CD14-positive monocyte (primary cell): ENCODE results near the gene DPCD. TPM values are rescaled to one million over a fixed set of nuclear protein-coding genes. Genes with fewer than 3 reads are reported as not detected.

Experiments
- DNase-seq, 3 donors: peaks; one replicate each; pipeline ENCODE4 v3.0.0-alpha.2; 2011 to 2022
- H2AFZ ChIP-seq: 2 replicates; pipeline ENCODE4 v1.6.0; 2012; ENCODE audit warnings: mild to moderate bottlenecking, low read depth, low read length, inconsistent platforms; ENCODE audit not compliant: insufficient read depth, poor library complexity, severe bottlenecking
- H3K27ac ChIP-seq, 2 donors: 1 replicate in 1 of 2; 2 replicates in 1 of 2; pipeline ENCODE4 v1.5.1; 2012 to 2013; ENCODE audit warnings: low read length in 2 of 2, control low read depth in 1 of 2, inconsistent platforms in 1 of 2, low read depth in 1 of 2, mild to moderate bottlenecking in 1 of 2
- H3K27me3 ChIP-seq, 2 donors: one replicate each; pipeline versions ENCODE4 v1.6.0 to v1.6.1; 2011 to 2013; ENCODE audit warnings: low read length in 2 of 2; ENCODE audit not compliant: control insufficient read depth in 2 of 2, insufficient read depth in 2 of 2
- H3K36me3 ChIP-seq, 2 donors: replicated peaks in 1 of 2; 1 replicate in 1 of 2; 2 replicates in 1 of 2; pipeline versions ENCODE4 v1.5.1 to v1.6.1; 2012 to 2013; ENCODE audit warnings: low read length in 2 of 2, control low read depth in 1 of 2, inconsistent platforms in 1 of 2, mild to moderate bottlenecking in 1 of 2; ENCODE audit not compliant: insufficient read depth in 2 of 2, control insufficient read depth in 1 of 2
- H3K4me1 ChIP-seq, 2 donors: 1 replicate in 1 of 2; 2 replicates in 1 of 2; pipeline versions ENCODE4 v1.5.1 to v1.6.1; 2012 to 2013; ENCODE audit warnings: low read length in 2 of 2, control low read depth in 1 of 2, inconsistent platforms in 1 of 2, mild to moderate bottlenecking in 1 of 2, moderate library complexity in 1 of 2; ENCODE audit not compliant: insufficient read depth in 2 of 2, control insufficient read depth in 1 of 2
- H3K4me2 ChIP-seq: replicated peaks from 2 replicates; pipeline ENCODE3; 2012; ENCODE audit warnings: low read length, moderate library complexity, mild to moderate bottlenecking; ENCODE audit not compliant: poor library complexity, severe bottlenecking; ENCODE audit errors: extremely low read depth
- H3K4me3 ChIP-seq, 3 experiments: fragments of 200-600 bp in 1 of 3; sonication (generic) in 1 of 3; replicated peaks in 1 of 3; 1 replicate in 2 of 3; 2 replicates in 1 of 3; pipeline ENCODE4 v1.5.1; 2011 to 2013; ENCODE audit warnings: low read length in 3 of 3, mild to moderate bottlenecking in 3 of 3, control low read depth in 2 of 3, low read depth in 2 of 3, inconsistent platforms in 1 of 3, moderate library complexity in 1 of 3
- H3K79me2 ChIP-seq: 2 replicates; pipeline ENCODE4 v1.6.0; 2012; ENCODE audit warnings: mild to moderate bottlenecking, control low read depth, inconsistent platforms, low read length, moderate library complexity; ENCODE audit not compliant: insufficient read depth
- H3K9ac ChIP-seq: 2 replicates; pipeline ENCODE4 v1.6.0; 2017; ENCODE audit warnings: low read length, mild to moderate bottlenecking; ENCODE audit not compliant: insufficient read depth, poor library complexity, severe bottlenecking
- H3K9me3 ChIP-seq, 2 donors: replicated peaks in 1 of 2; 1 replicate in 1 of 2; 2 replicates in 1 of 2; pipeline versions ENCODE4 v1.5.1 to v1.6.1; 2012 to 2013; ENCODE audit warnings: low read length in 2 of 2, control low read depth in 1 of 2; ENCODE audit not compliant: control insufficient read depth in 1 of 2, insufficient read depth in 1 of 2
- H4K20me1 ChIP-seq: 2 replicates; pipeline ENCODE4 v1.6.0; 2012; ENCODE audit warnings: mild to moderate bottlenecking, low read length, control low read depth, moderate library complexity; ENCODE audit not compliant: insufficient read depth
- H3K27ac Mint-ChIP-seq, 7 donors: one replicate each; pipeline ENCODE4 v1.8.0; 2020; ENCODE audit warnings: mild to moderate bottlenecking in 7 of 7, mixed read lengths in 7 of 7, moderate library complexity in 6 of 7, inconsistent platforms in 2 of 7
- H3K27me3 Mint-ChIP-seq, 3 donors: one replicate each; pipeline ENCODE4 v1.8.0; 2021 to 2022; ENCODE audit warnings: low read depth in 3 of 3, mild to moderate bottlenecking in 3 of 3, mixed read lengths in 3 of 3, moderate library complexity in 3 of 3, inconsistent platforms in 1 of 3
- H3K36me3 Mint-ChIP-seq, 2 donors: one replicate each; pipeline ENCODE4 v1.8.0; 2020; ENCODE audit warnings: mixed read lengths in 2 of 2, inconsistent platforms in 1 of 2, mild to moderate bottlenecking in 1 of 2
- H3K4me1 Mint-ChIP-seq: one replicate; pipeline ENCODE4 v1.8.0; 2020; ENCODE audit warnings: mild to moderate bottlenecking, mixed read lengths
- H3K4me3 Mint-ChIP-seq, 2 donors: one replicate each; pipeline ENCODE4 v1.8.0; 2020; ENCODE audit warnings: mild to moderate bottlenecking in 2 of 2, mixed read lengths in 2 of 2, moderate library complexity in 1 of 2
- H3K9me3 Mint-ChIP-seq, 7 donors: one replicate each; pipeline ENCODE4 v1.8.0; 2020 to 2022; ENCODE audit warnings: mixed read lengths in 7 of 7, mild to moderate bottlenecking in 6 of 7, moderate library complexity in 6 of 7, inconsistent platforms in 2 of 7
- WGBS: methylation state at CpG from one replicate; pipeline ENCODE4 v1.1.5; 2013; ENCODE audit warnings: missing lambda C conversion rate; ENCODE audit not compliant: insufficient coverage; 5-methylcytosine and 5-hydroxymethylcytosine counted together
- intact Hi-C, 2 donors: fragments of 100-400 bp; cut with micrococcal nuclease; formaldehyde crosslinking; loops; one replicate each; pipeline versions ENCODE4 v1.15.0 to v1.15.1; 2023
- polyA plus RNA-seq, 3 donors: library from polyadenylated mRNA; depleted of rRNA in 1 of 3; unstranded in 2 of 3; stranded (reverse) in 1 of 3; fragments of 300-500 nt in 2 of 3; fragments of >200 nt in 1 of 3; fragmentation: Illumina TruSeq in 2 of 3; gene quantifications; 1 replicate in 2 of 3; 2 replicates in 1 of 3; pipeline ENCODE4 v1.2.3, GENCODE V29; 2012 to 2021
- TF ChIP-seq, protein P1 (sequence below): fragments of 200-600 bp; IDR thresholded peaks from one replicate; pipeline ENCODE4 v1.8.0; 2022; ENCODE audit warnings: antibody characterized with exemption, mild to moderate bottlenecking

DPCD gene
- polyA plus RNA-seq, 3 donors, result 8.6 to 17.0 (median 9.0) TPM

- TF ChIP-seq, protein P1, sequence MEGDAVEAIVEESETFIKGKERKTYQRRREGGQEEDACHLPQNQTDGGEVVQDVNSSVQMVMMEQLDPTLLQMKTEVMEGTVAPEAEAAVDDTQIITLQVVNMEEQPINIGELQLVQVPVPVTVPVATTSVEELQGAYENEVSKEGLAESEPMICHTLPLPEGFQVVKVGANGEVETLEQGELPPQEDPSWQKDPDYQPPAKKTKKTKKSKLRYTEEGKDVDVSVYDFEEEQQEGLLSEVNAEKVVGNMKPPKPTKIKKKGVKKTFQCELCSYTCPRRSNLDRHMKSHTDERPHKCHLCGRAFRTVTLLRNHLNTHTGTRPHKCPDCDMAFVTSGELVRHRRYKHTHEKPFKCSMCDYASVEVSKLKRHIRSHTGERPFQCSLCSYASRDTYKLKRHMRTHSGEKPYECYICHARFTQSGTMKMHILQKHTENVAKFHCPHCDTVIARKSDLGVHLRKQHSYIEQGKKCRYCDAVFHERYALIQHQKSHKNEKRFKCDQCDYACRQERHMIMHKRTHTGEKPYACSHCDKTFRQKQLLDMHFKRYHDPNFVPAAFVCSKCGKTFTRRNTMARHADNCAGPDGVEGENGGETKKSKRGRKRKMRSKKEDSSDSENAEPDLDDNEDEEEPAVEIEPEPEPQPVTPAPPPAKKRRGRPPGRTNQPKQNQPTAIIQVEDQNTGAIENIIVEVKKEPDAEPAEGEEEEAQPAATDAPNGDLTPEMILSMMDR, result peak; percentile 60
- peak; percentile 36 to 44 (median 36) for DNase-seq
- WGBS, result 12% methylated on average over 25 of the region's 37 CpGs
- peak overlapping the region in 4 of 7 donors; percentile 19 to 54 (median 44) for H3K27ac Mint-ChIP-seq
- Histone ChIP-seq H2AFZ (peak overlapping the region; percentile 99), H3K27ac (peak overlapping the region in 1 of 2 donors; percentile 68), H4K20me1 (no peaks in the 10 kb centered on the region), H3K36me3 (no peaks in the 10 kb centered on the region), H3K27me3 (peaks cover 34 to 43% of the 10 kb centered on the region in 2 donors), H3K4me2 (peak overlapping the region; percentile 99), H3K4me3 (peak overlapping the region; percentile 67 to 96 (median 78)), H3K9ac (peak overlapping the region; percentile 73), H3K4me1 (peaks cover 17 to 25% of the 10 kb centered on the region in 2 donors), H3K79me2 (no peaks in the 10 kb centered on the region), H3K9me3 (peaks cover 10 to 11% of the 10 kb centered on the region in 2 donors)
- H3K9me3 Mint-ChIP-seq, result peaks cover 0 to 13% (median 6%) of the 10 kb centered on the region in 7 donors
- H3K4me3 Mint-ChIP-seq, result peak overlapping the region; percentile 86 to 91
- peaks cover 22% of the 10 kb centered on the region for H3K4me1 Mint-ChIP-seq
- peaks cover 2 to 5% of the 10 kb centered on the region in 2 donors for H3K36me3 Mint-ChIP-seq
- peaks cover 43 to 47% (median 45%) of the 10 kb centered on the region in 3 donors for H3K27me3 Mint-ChIP-seq
- intact Hi-C loops, result loop anchor here (5.0 kb wide), 2 partner anchors 298 to 358 kb away; no protein-coding TSS in a partner anchor
Measured at GRCh38 chr10:101570428-101571270, 17.5 kb upstream of the DPCD start.

GRCh38 chr10:101571271-101571925 is 16.7 kb upstream of the DPCD start:
- Mint-ChIP-seq H3K9me3 (peaks cover 0 to 10% (median 6%) of the 10 kb centered on the region in 7 donors), H3K27ac (peak overlapping the region in 1 of 7 donors; percentile 11), H3K4me1 (peaks cover 20% of the 10 kb centered on the region), H3K36me3 (peaks cover 3 to 7% of the 10 kb centered on the region in 2 donors), H3K27me3 (peaks cover 35 to 40% (median 37%) of the 10 kb centered on the region in 3 donors), H3K4me3 (peak overlapping the region; percentile 86 to 91)
- Histone ChIP-seq H3K79me2 (no peaks in the 10 kb centered on the region), H3K36me3 (no peaks in the 10 kb centered on the region), H2AFZ (peak overlapping the region; percentile 99), H3K27me3 (peaks cover 30 to 35% of the 10 kb centered on the region in 2 donors), H4K20me1 (no peaks in the 10 kb centered on the region), H3K4me1 (peaks cover 17 to 25% of the 10 kb centered on the region in 2 donors), H3K4me3 (peak overlapping the region in 1 of 3 experiments; percentile 96), H3K4me2 (peak overlapping the region; percentile 99), H3K27ac (no peak overlapping the region), H3K9ac (no peak overlapping the region), H3K9me3 (peaks cover 7 to 11% of the 10 kb centered on the region in 2 donors)
- DNase-seq, result no peak
- 78% methylated on average over 4 of the region's 8 CpGs for WGBS
- intact Hi-C loops, result loop anchor here (5.0 kb wide), 2 partner anchors 299 to 359 kb away; no protein-coding TSS in a partner anchor
- TF ChIP-seq, protein P1, result no peak
